Adrenal gland (tissue), 5 donors: ENCODE data around the gene ZNF277.

ENCODE experiments used
- POLR2A ChIP-seq, 2 donors: fragments of 450-650 bp; IDR thresholded peaks; one replicate each; pipeline ENCODE4 v1.6.1; 2017; ENCODE audit warnings: antibody characterized with exemption in 2 of 2, mild to moderate bottlenecking in 2 of 2, moderate library complexity in 1 of 2
- TF ChIP-seq, protein P1 (sequence below), 6 experiments: fragments of 450-650 bp in 4 of 6; fragments of 200-600 bp in 2 of 6; sonication (generic) in 1 of 6; IDR thresholded peaks; 1 replicate in 5 of 6; 2 replicates in 1 of 6; pipeline versions ENCODE4 v1.5.1 to v1.8.0; 2016 to 2021; ENCODE audit warnings: antibody characterized with exemption in 6 of 6, mild to moderate bottlenecking in 2 of 6, moderate library complexity in 1 of 6
- donor health status: DM: no; HTN: no; CAD: no.

DNA sequence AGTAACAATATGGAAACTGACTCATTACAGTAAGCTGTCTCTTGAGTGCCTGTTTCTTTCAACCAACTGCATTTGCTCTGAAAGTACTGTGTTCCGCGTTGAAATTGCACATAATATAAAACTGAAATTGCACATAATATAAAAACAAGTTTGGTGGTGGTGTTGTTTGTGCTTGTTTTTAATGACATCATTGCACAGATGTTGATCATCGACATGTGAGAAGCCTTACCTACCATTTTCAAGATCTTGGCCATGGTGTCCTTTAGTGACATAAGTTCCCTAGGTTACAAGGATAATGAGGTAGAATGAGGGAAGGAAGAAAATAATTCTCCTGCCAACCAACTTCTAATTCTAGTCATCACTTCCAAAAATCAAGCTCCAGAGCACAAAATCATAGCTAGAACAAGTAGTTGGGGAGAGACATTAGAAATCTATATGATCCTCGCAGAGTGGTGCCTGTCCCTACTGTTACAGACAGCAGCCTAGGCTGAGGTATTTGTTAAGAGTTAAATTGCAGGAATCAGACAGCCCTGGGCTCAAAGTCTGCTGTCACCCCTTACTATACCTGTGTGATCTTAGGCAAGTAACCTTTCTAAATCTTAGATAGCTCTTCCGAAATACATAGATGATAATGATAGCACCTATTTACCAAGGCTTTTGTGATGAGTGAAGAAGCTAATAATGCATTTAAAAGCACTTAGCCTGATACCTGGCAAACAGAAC lies 29.6 kb upstream of the ZNF277 start:
- TF ChIP-seq, protein P1, sequence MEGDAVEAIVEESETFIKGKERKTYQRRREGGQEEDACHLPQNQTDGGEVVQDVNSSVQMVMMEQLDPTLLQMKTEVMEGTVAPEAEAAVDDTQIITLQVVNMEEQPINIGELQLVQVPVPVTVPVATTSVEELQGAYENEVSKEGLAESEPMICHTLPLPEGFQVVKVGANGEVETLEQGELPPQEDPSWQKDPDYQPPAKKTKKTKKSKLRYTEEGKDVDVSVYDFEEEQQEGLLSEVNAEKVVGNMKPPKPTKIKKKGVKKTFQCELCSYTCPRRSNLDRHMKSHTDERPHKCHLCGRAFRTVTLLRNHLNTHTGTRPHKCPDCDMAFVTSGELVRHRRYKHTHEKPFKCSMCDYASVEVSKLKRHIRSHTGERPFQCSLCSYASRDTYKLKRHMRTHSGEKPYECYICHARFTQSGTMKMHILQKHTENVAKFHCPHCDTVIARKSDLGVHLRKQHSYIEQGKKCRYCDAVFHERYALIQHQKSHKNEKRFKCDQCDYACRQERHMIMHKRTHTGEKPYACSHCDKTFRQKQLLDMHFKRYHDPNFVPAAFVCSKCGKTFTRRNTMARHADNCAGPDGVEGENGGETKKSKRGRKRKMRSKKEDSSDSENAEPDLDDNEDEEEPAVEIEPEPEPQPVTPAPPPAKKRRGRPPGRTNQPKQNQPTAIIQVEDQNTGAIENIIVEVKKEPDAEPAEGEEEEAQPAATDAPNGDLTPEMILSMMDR (IDR thresholded peaks at IDR 0.05) = no peak
- no peak for TF ChIP-seq POLR2A (IDR thresholded peaks at IDR 0.05)
